Measurements from ENCODE around the gene TRABD2A. TPM values are rescaled to one million over a fixed set of nuclear protein-coding genes. Genes with fewer than 3 reads are reported as not detected.

TRABD2A gene
- total RNA-seq, 1 experiment from 2014 or later = 1.7 TPM

- no peaks in the 10 kb centered on the region for H3K9me3 ChIP-seq (ENCODE audit: control insufficient read depth, low read depth, low read length)
- no peak for TF ChIP-seq CTCF (conservative IDR thresholded peaks at IDR 0.05)
- H4K91ac ChIP-seq (ENCODE audit: insufficient read length, low read depth, low read length) = no peak overlapping the region
- H3K4me3 Mint-ChIP-seq = no peak overlapping the region
- peaks cover 3% of the 10 kb centered on the region; the same call in 1 of the 2 replicates for H3K4me1 ChIP-seq (ENCODE audit: insufficient read depth, low read length)
- no peak overlapping the region for H3K18ac ChIP-seq (ENCODE audit: insufficient read length, low read depth, low read length)
- no peak overlapping the region for H2BK5ac ChIP-seq (ENCODE audit: insufficient read length, low read length)
- no peak overlapping the region for H3K4ac ChIP-seq (ENCODE audit: low read depth, low read length)
- no peak overlapping the region for H3K14ac ChIP-seq (ENCODE audit: insufficient read depth, low read length)
- peaks cover 3% of the 10 kb centered on the region for H4K20me1 ChIP-seq (ENCODE audit: control insufficient read depth, insufficient read depth, insufficient read length)
- H3K79me2 ChIP-seq (ENCODE audit: insufficient read depth, low read length) = no peaks in the 10 kb centered on the region
- peaks cover 6% of the 10 kb centered on the region in 2 experiments for H3K4me1 Mint-ChIP-seq
- no peak overlapping the region for H2BK20ac ChIP-seq (ENCODE audit: low read depth, low read length, poor library complexity, severe bottlenecking)
- no peak overlapping the region for H3T11ph ChIP-seq (ENCODE audit: low read length)
- H2BK120ac ChIP-seq (ENCODE audit: low read depth, low read length, poor library complexity, severe bottlenecking) = no peak overlapping the region
- WGBS (ENCODE audit: extremely low coverage, insufficient read length, low lambda C conversion rate) = no CpG with 5 or more reads among the region's 2 CpGs
- H3K23me2 ChIP-seq (ENCODE audit: insufficient read length, low read depth, low read length, poor library complexity, severe bottlenecking) = no peaks in the 10 kb centered on the region
- no peak overlapping the region for H4K5ac ChIP-seq (ENCODE audit: insufficient read length, low read depth, low read length)
- no peaks in the 10 kb centered on the region; a peak in 1 of 7 replicates for H3K36me3 Mint-ChIP-seq (ENCODE audit: insufficient read depth in 1 of 3, low read depth in 3 of 3)
- peaks cover 32% of the 10 kb centered on the region for H3K27me3 Mint-ChIP-seq (ENCODE audit: low read depth)
- no peak overlapping the region for H3K9ac ChIP-seq (ENCODE audit: extremely low read depth, insufficient read length, low read length)
- no peak overlapping the region for H3K27ac ChIP-seq (ENCODE audit: insufficient read length, low read depth, low read length)
- no peak overlapping the region for H4K8ac ChIP-seq (replicated peaks; ENCODE audit: insufficient read length, low read depth, low read length)
- H3K9me3 Mint-ChIP-seq = no peaks in the 10 kb centered on the region; a peak in 1 of 5 replicates
- no peak overlapping the region for H2AFZ ChIP-seq (ENCODE audit: low read length)
- no peak overlapping the region for H2BK12ac ChIP-seq (ENCODE audit: insufficient read length, low read depth, low read length)
- no peak overlapping the region for H3K56ac ChIP-seq (ENCODE audit: insufficient read length, low read depth, low read length)
- H3K23ac ChIP-seq (ENCODE audit: insufficient read length, low read depth, low read length) = no peak overlapping the region
- H3K27me3 ChIP-seq (ENCODE audit: insufficient read depth, low read length) = no peaks in the 10 kb centered on the region; the same call in 1 of the 2 replicates
- H3K4me2 ChIP-seq (ENCODE audit: insufficient read depth, insufficient read length, low read length) = no peak overlapping the region
- no peak for DNase-seq
- no peak overlapping the region for H2AK5ac ChIP-seq (ENCODE audit: insufficient read length, low read length)
- H3K27ac Mint-ChIP-seq = no peak overlapping the region
- no peaks in the 10 kb centered on the region for H3K79me1 ChIP-seq (ENCODE audit: insufficient read depth, low read depth, low read length, poor library complexity, severe bottlenecking)
- H2BK15ac ChIP-seq (ENCODE audit: low read depth, low read length) = no peak overlapping the region
Measured at GRCh38 chr2:84889332-84889731, 8.4 kb upstream of the TRABD2A start.
